Loucy (cell line): ENCODE measurements around the gene SDR39U1.

Experiments
- H2AFZ ChIP-seq: fragments of 200-600 bp; sonication (generic); 2 replicates; pipeline ENCODE4 v1.6.0; 2016; ENCODE audit warnings: antibody characterized with exemption, mild to moderate bottlenecking, low read length, moderate library complexity
- H3F3A ChIP-seq: fragments of 200-600 bp; 2 replicates; pipeline ENCODE4 v1.6.0; 2016; ENCODE audit warnings: antibody characterized with exemption, low read depth, mild to moderate bottlenecking
- H3K27me3 ChIP-seq: fragments of 200-600 bp; sonication (generic); 2 replicates; pipeline ENCODE4 v1.6.1; 2014; ENCODE audit warnings: low read length, mild to moderate bottlenecking; ENCODE audit not compliant: insufficient read depth, poor library complexity, severe bottlenecking
- H3K36me3 ChIP-seq: fragments of 200-600 bp; sonication (generic); 2 replicates; pipeline ENCODE4 v1.6.1; 2016; ENCODE audit warnings: low read length; ENCODE audit not compliant: insufficient read depth
- H3K4me1 ChIP-seq: fragments of 200-600 bp; sonication (generic); 2 replicates; pipeline ENCODE4 v1.5.1; 2014; ENCODE audit warnings: low read length, mild to moderate bottlenecking; ENCODE audit not compliant: insufficient read depth, poor library complexity, severe bottlenecking
- H3K4me2 ChIP-seq: fragments of 200-600 bp; sonication (generic); 2 replicates; pipeline ENCODE4 v1.6.0; 2014; ENCODE audit warnings: antibody characterized with exemption, low read length, low read depth, mild to moderate bottlenecking; ENCODE audit not compliant: poor library complexity, severe bottlenecking
- H3K4me3 ChIP-seq: fragments of 200-600 bp; sonication (generic); 2 replicates; pipeline ENCODE4 v1.5.1; 2014; ENCODE audit warnings: low read length, mild to moderate bottlenecking, mixed read lengths; ENCODE audit not compliant: poor library complexity, severe bottlenecking
- H3K79me2 ChIP-seq: fragments of 200-600 bp; sonication (generic); 2 replicates; pipeline ENCODE4 v1.6.1; 2014; ENCODE audit warnings: low read length; ENCODE audit not compliant: insufficient read depth
- H3K9ac ChIP-seq: fragments of 200-600 bp; sonication (generic); 2 replicates; pipeline ENCODE4 v1.6.0; 2014; ENCODE audit warnings: mild to moderate bottlenecking, low read depth, low read length, moderate library complexity; ENCODE audit not compliant: poor library complexity, severe bottlenecking
- H3K9me2 ChIP-seq: fragments of 200-600 bp; sonication (generic); replicated peaks from 2 replicates; pipeline ENCODE4 v1.6.1; 2016; ENCODE audit warnings: low read depth, low read length, mixed read lengths
- H3K9me3 ChIP-seq: fragments of 200-600 bp; sonication (generic); 2 replicates; pipeline ENCODE4 v1.6.1; 2014; ENCODE audit warnings: mild to moderate bottlenecking, antibody characterized with exemption, low read length, low read depth; ENCODE audit not compliant: insufficient read depth
- H4K20me1 ChIP-seq: fragments of 200-600 bp; sonication (generic); 2 replicates; pipeline ENCODE4 v1.6.0; 2014; ENCODE audit warnings: antibody characterized with exemption, low read length, mild to moderate bottlenecking; ENCODE audit not compliant: insufficient read depth, poor library complexity, severe bottlenecking
- CTCF ChIP-seq: fragments of 200-600 bp; sonication (generic); conservative IDR thresholded peaks from 2 replicates; pipeline ENCODE4 v1.5.1; 2014; ENCODE audit warnings: mild to moderate bottlenecking, antibody characterized with exemption, low read length
- EZH2phosphoT487 ChIP-seq: fragments of 200-600 bp; IDR thresholded peaks from 2 replicates; pipeline ENCODE4 v1.6.1; 2018; ENCODE audit warnings: antibody characterized with exemption, mild to moderate bottlenecking, moderate library complexity, borderline replicate concordance

Gene SDR39U1

GRCh38 chr14:24465805-24466204 lies 23.2 kb upstream of the SDR39U1 start:
- Histone ChIP-seq H3K79me2 (no peaks in the 10 kb centered on the region), H3K9me3 (no peaks in the 10 kb centered on the region), H3F3A (peaks cover 11% of the 10 kb centered on the region), H3K4me2 (peak overlapping the region; percentile 57), H3K9me2 (no peaks in the 10 kb centered on the region), H3K9ac (no peak overlapping the region), H3K4me3 (no peak overlapping the region), H3K4me1 (peaks cover 30% of the 10 kb centered on the region), H3K36me3 (no peaks in the 10 kb centered on the region), H2AFZ (no peak overlapping the region; the same call in 1 of the 2 replicates), H3K27me3 (no peaks in the 10 kb centered on the region), H4K20me1 (no peaks in the 10 kb centered on the region)
- TF ChIP-seq CTCF (no peak), EZH2phosphoT487 (no peak)

GRCh38 chr14:24465368-24465767 lies 22.8 kb upstream of the SDR39U1 start:
- peak overlapping the region; percentile 46; the same call in 1 of the 2 replicates for H2AFZ ChIP-seq
- no peak overlapping the region for H3K4me3 ChIP-seq
- no peak overlapping the region for H3K9ac ChIP-seq
- H3K27me3 ChIP-seq: no peaks in the 10 kb centered on the region
- H3K4me1 ChIP-seq: peaks cover 31% of the 10 kb centered on the region
- H3K79me2 ChIP-seq: no peaks in the 10 kb centered on the region
- H3K9me3 ChIP-seq: no peaks in the 10 kb centered on the region
- peak overlapping the region; percentile 57 for H3K4me2 ChIP-seq
- H3K36me3 ChIP-seq: no peaks in the 10 kb centered on the region
- no peaks in the 10 kb centered on the region for H3K9me2 ChIP-seq
- peaks cover 11% of the 10 kb centered on the region for H3F3A ChIP-seq
- TF ChIP-seq CTCF (no peak), EZH2phosphoT487 (no peak)
- no peaks in the 10 kb centered on the region for H4K20me1 ChIP-seq

GRCh38 chr14:24463884-24464785 lies 21.6 kb upstream of the SDR39U1 start:
- Histone ChIP-seq H3K36me3 (no peaks in the 10 kb centered on the region), H3K9me2 (no peaks in the 10 kb centered on the region), H4K20me1 (no peaks in the 10 kb centered on the region), H3K4me1 (peaks cover 43% of the 10 kb centered on the region), H3K9me3 (no peaks in the 10 kb centered on the region), H3K79me2 (no peaks in the 10 kb centered on the region), H3F3A (peaks cover 11% of the 10 kb centered on the region), H3K9ac (peak overlapping the region; percentile 39), H3K27me3 (no peaks in the 10 kb centered on the region), H2AFZ (no peak overlapping the region; the same call in 1 of the 2 replicates), H3K4me3 (peak overlapping the region; percentile 9), H3K4me2 (peak overlapping the region; percentile 57)
- TF ChIP-seq CTCF: no peak
- TF ChIP-seq EZH2phosphoT487: no peak
